ENCODE measurements around the gene NINL. TPM values are rescaled to one million over a fixed set of nuclear protein-coding genes. Genes with fewer than 3 reads are reported as not detected.

Gene NINL
- total and polyA plus RNA-seq, 2 experiments from 2014 or later, result 26.4 to 61.3 TPM

DNA sequence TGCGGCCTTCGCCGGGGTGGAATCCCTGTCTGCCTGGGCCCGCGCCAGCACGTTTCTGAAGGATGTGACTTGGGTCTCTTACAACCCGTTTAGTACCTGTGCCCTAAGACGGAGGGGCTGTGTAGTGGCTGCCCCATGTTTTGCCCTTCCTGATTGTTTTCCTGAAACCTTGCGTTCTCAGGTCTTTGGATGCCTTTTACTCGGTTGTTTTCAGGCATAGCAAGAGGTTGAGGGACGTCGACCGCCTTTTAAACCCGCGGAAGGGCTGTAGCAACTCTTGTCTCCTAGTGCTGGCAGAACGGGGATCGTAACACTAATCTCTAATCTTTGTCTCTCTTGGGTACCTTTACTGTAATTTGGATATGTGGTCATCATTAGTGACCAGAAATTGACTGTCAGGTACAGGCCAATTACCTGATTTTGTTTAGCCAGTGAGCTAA, 39.2 kb upstream of the NINL start:
- H3K27me3 ChIP-seq, result no peaks in the 10 kb centered on the region
- H3K4me3 ChIP-seq, result peak overlapping the region; percentile 66
- TF ChIP-seq, protein P1, sequence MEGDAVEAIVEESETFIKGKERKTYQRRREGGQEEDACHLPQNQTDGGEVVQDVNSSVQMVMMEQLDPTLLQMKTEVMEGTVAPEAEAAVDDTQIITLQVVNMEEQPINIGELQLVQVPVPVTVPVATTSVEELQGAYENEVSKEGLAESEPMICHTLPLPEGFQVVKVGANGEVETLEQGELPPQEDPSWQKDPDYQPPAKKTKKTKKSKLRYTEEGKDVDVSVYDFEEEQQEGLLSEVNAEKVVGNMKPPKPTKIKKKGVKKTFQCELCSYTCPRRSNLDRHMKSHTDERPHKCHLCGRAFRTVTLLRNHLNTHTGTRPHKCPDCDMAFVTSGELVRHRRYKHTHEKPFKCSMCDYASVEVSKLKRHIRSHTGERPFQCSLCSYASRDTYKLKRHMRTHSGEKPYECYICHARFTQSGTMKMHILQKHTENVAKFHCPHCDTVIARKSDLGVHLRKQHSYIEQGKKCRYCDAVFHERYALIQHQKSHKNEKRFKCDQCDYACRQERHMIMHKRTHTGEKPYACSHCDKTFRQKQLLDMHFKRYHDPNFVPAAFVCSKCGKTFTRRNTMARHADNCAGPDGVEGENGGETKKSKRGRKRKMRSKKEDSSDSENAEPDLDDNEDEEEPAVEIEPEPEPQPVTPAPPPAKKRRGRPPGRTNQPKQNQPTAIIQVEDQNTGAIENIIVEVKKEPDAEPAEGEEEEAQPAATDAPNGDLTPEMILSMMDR (IDR thresholded peaks at IDR 0.05; ENCODE audit: low read depth, low read length), result no peak
- peak overlapping the region; percentile 90 for H3K27ac ChIP-seq
- no peak for DNase-seq (ENCODE audit: low read depth in 1 of 2, low spot score in 1 of 2)
- no peaks in the 10 kb centered on the region for H3K36me3 ChIP-seq
- peaks cover 13% of the 10 kb centered on the region for H3K4me1 ChIP-seq (ENCODE audit: low read depth)
- H3K9me3 ChIP-seq (ENCODE audit: low read depth), result no peaks in the 10 kb centered on the region

DNA sequence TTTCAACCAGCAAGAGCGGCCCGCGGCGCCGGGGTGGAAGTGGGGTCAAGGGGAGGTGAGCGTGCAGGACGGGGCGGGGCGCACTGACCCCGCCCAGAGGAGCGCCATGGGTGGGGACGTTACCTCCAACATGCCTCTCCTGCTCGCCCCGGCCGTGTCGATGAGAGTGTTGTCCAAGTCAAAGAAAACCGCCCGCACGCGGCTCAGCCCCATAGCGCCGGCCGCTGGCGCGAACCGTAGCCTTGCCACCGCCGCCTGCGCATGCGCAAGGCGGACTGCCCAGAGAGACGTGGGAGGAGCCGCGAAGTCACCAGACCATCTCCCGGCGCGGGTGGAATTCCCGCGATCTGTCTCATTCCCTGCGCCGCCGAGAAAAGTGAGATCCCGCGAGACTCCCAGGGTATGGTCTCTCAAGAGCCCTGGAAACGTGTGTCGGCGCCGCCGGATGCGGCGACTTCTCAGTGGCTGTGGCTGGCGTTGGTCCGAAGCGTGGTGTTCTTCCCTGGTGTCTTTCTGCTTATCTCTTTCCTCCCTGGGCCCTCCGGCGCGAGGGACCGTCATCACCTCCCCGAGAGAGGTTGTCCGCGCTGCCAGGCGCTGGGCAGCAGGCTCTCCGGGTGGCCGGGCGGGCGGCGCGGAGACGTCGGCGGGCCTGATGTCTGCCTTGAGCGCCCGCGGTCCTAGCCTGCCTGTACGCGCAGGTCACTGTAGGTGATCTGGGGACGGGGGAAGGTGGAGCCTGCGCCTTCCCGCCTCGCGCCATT, 38.6 kb upstream of the NINL start, which contains the start of gene NANP:
NANP (minus strand) TSS at position 279 of the 764 bp plus-strand sequence; CDS start at position 213, 66 bp downstream.
- no peaks in the 10 kb centered on the region for H3K36me3 ChIP-seq
- H3K4me3 ChIP-seq, result peak within 1 kb of the TSS; percentile 66
- peaks cover 15% of the 10 kb centered on the region for H3K4me1 ChIP-seq (ENCODE audit: low read depth)
- no peaks in the 10 kb centered on the region for H3K27me3 ChIP-seq
- TF ChIP-seq, protein P1 (IDR thresholded peaks at IDR 0.05; ENCODE audit: low read depth, low read length), result no peak
- H3K27ac ChIP-seq, result peak within 1 kb of the TSS; percentile 90
- H3K9me3 ChIP-seq (ENCODE audit: low read depth), result no peaks in the 10 kb centered on the region
- DNase-seq (ENCODE audit: low read depth in 1 of 2, low spot score in 1 of 2), result peak; percentile 97 to 99

- Histone ChIP-seq H3K27me3 (no peaks in the 10 kb centered on the region), H3K9me3 (ENCODE audit: low read depth) (no peaks in the 10 kb centered on the region), H3K36me3 (no peaks in the 10 kb centered on the region), H3K4me1 (ENCODE audit: low read depth) (peaks cover 15% of the 10 kb centered on the region), H3K27ac (peak overlapping the region; percentile 90), H3K4me3 (peak overlapping the region; percentile 66)
- TF ChIP-seq, protein P1 (IDR thresholded peaks at IDR 0.05; ENCODE audit: low read depth, low read length), result no peak
- DNase-seq (ENCODE audit: low read depth in 1 of 2, low spot score in 1 of 2), result peak; percentile 47 to 51
Measured at GRCh38 chr20:25623225-25623735, 37.9 kb upstream of the NINL start.

GRCh38 chr20:25622450-25623224, 37.3 kb upstream of the NINL start:
- TF ChIP-seq, protein P1 (IDR thresholded peaks at IDR 0.05; ENCODE audit: low read depth, low read length), result no peak
- Histone ChIP-seq H3K9me3 (ENCODE audit: low read depth) (no peaks in the 10 kb centered on the region), H3K4me1 (ENCODE audit: low read depth) (peaks cover 15% of the 10 kb centered on the region), H3K36me3 (no peaks in the 10 kb centered on the region), H3K27me3 (no peaks in the 10 kb centered on the region), H3K4me3 (peak overlapping the region; percentile 66), H3K27ac (peak overlapping the region; percentile 90)
- no peak for DNase-seq (ENCODE audit: low read depth in 1 of 2, low spot score in 1 of 2)

DNA sequence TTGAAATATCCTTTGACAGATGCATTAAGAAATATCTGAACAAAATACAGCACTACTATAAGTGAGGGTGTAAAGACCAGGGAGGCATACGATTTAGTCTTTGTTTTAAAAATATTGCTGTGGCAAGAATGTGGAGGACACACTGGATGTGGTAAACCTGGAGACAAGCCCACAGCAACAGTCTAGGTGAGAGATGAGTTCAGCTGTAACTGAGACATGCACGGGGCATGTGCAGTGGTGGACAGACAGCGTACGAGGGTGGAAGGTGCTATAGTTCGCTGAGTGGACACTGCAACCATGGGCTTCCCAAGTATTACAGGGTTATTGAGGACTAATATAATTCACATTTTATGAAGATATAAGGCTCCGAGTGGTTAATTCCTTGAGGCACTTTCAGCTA, 36.7 kb upstream of the NINL start:
- Histone ChIP-seq H3K36me3 (no peaks in the 10 kb centered on the region), H3K4me3 (peak overlapping the region; percentile 66), H3K9me3 (ENCODE audit: low read depth) (no peaks in the 10 kb centered on the region), H3K27me3 (no peaks in the 10 kb centered on the region), H3K27ac (no peak overlapping the region), H3K4me1 (ENCODE audit: low read depth) (peaks cover 15% of the 10 kb centered on the region)
- DNase-seq (ENCODE audit: low read depth in 1 of 2, low spot score in 1 of 2), result no peak
- TF ChIP-seq, protein P1 (IDR thresholded peaks at IDR 0.05; ENCODE audit: low read depth, low read length), result no peak
